Measurements from ENCODE around the gene SCO1. TPM values are rescaled to one million over a fixed set of nuclear protein-coding genes. Genes with fewer than 3 reads are reported as not detected.

The SCO1 gene
- total and polyA plus RNA-seq, 2 donors (not counting 3 experiments of a cell fraction or from before 2014, with no cell fraction given), result 11.9 to 30.8 TPM

- dilution Hi-C loops (cut with MboI; ENCODE audit: extremely low pct_ligation_motif_present, low sequenced_read_pairs) (no loop called here), intact Hi-C loops (cut with micrococcal nuclease) (no loop called here)
- Histone ChIP-seq H3K27me3 (ENCODE audit: control insufficient read depth in 2 of 2, insufficient read depth in 2 of 2, low read length in 2 of 2) (no peaks in the 10 kb centered on the region), H3K9ac (replicated peaks; ENCODE audit: extremely low read depth, insufficient read depth, low read length) (no peak overlapping the region), H3K36me3 (ENCODE audit: control insufficient read depth in 2 of 2, extremely low read depth in 1 of 2, insufficient read depth in 2 of 2, low read length in 2 of 2) (peaks cover 3 to 9% of the 10 kb centered on the region in 2 experiments), H3K9me1 (replicated peaks; ENCODE audit: control insufficient read depth, extremely low read depth, insufficient read depth, low read length) (no peaks in the 10 kb centered on the region), H2AFZ (ENCODE audit: low read depth, low read length) (no peak overlapping the region), H3K4me2 (ENCODE audit: insufficient read depth, low read length) (no peak overlapping the region), H3K4me1 (ENCODE audit: control insufficient read depth, extremely low read depth, insufficient read depth, low read length) (no peaks in the 10 kb centered on the region), H3K4me3 (replicated peaks in 1 of 3; ENCODE audit: insufficient read depth in 1 of 3, low read depth in 1 of 3, low read length in 3 of 3) (no peak overlapping the region), H3K79me2 (ENCODE audit: control insufficient read depth, insufficient read depth, low read length) (no peaks in the 10 kb centered on the region), H3K9me3 (replicated peaks; ENCODE audit: control insufficient read depth, insufficient read depth, low read length) (no peaks in the 10 kb centered on the region), H3K27ac (ENCODE audit: insufficient read depth, low read depth, low read length) (no peak overlapping the region), H4K20me1 (replicated peaks; ENCODE audit: control insufficient read depth, extremely low read depth, insufficient read depth, low read length) (no peaks in the 10 kb centered on the region)
- no TSS peak for BruUV-seq (replicated peaks)
- DNase-seq (ENCODE audit: low read depth, low spot score), result no peak
- CTCF ChIA-PET, result interaction anchor here (0.8 kb wide), 1 partner anchor 21 kb away, joined by 3 read pairs; no protein-coding TSS in a partner anchor
- no peak for FAIRE-seq
- POLR2A ChIA-PET, result no interaction called here
- TF ChIP-seq FOS (IDR thresholded peaks at IDR 0.05; ENCODE audit: borderline replicate concordance, insufficient read depth, low read length), result no peak
Observed at GRCh38 chr17:10716218-10716617, 18.9 kb upstream of the SCO1 start.

- Histone ChIP-seq H3K27ac (ENCODE audit: insufficient read depth, low read depth, low read length) (no peak overlapping the region), H3K9ac (replicated peaks; ENCODE audit: extremely low read depth, insufficient read depth, low read length) (no peak overlapping the region), H3K36me3 (ENCODE audit: control insufficient read depth in 2 of 2, extremely low read depth in 1 of 2, insufficient read depth in 2 of 2, low read length in 2 of 2) (peaks cover 8 to 15% of the 10 kb centered on the region in 2 experiments), H3K9me3 (replicated peaks; ENCODE audit: control insufficient read depth, insufficient read depth, low read length) (no peaks in the 10 kb centered on the region), H3K4me3 (replicated peaks in 1 of 3; ENCODE audit: insufficient read depth in 1 of 3, low read depth in 1 of 3, low read length in 3 of 3) (no peak overlapping the region), H3K4me2 (ENCODE audit: insufficient read depth, low read length) (no peak overlapping the region), H4K20me1 (replicated peaks; ENCODE audit: control insufficient read depth, extremely low read depth, insufficient read depth, low read length) (no peaks in the 10 kb centered on the region), H3K27me3 (ENCODE audit: control insufficient read depth in 2 of 2, insufficient read depth in 2 of 2, low read length in 2 of 2) (no peaks in the 10 kb centered on the region), H3K4me1 (ENCODE audit: control insufficient read depth, extremely low read depth, insufficient read depth, low read length) (no peaks in the 10 kb centered on the region), H2AFZ (ENCODE audit: low read depth, low read length) (no peak overlapping the region), H3K9me1 (replicated peaks; ENCODE audit: control insufficient read depth, extremely low read depth, insufficient read depth, low read length) (no peaks in the 10 kb centered on the region), H3K79me2 (ENCODE audit: control insufficient read depth, insufficient read depth, low read length) (no peaks in the 10 kb centered on the region)
- intact Hi-C loops (cut with micrococcal nuclease) (no loop called here), dilution Hi-C loops (cut with MboI; ENCODE audit: extremely low pct_ligation_motif_present, low sequenced_read_pairs) (no loop called here)
- DNase-seq (ENCODE audit: low read depth, low spot score) (no peak), FAIRE-seq (no peak)
- POLR2A ChIA-PET, result no interaction called here
- TF ChIP-seq POLR2A (IDR thresholded peaks at IDR 0.05; ENCODE audit: low read depth, low read length), result no peak
- TF ChIP-seq JUN (IDR thresholded peaks at IDR 0.05; ENCODE audit: borderline replicate concordance, insufficient read depth, insufficient read length, low read depth), result no peak
- no peak for TF ChIP-seq EZH2 (IDR thresholded peaks at IDR 0.05; ENCODE audit: borderline replicate concordance, low read depth, low read length, severe bottlenecking)
- TF ChIP-seq GATA2 (IDR thresholded peaks at IDR 0.05; ENCODE audit: insufficient read depth, insufficient read length, low read depth, low read length), result no peak
- TF ChIP-seq MYC (IDR thresholded peaks at IDR 0.05; ENCODE audit: low read depth, low read length), result no peak
- no peak for TF ChIP-seq POLR2AphosphoS5 (IDR thresholded peaks at IDR 0.05; ENCODE audit: insufficient read depth, low read depth, low read length)
- TF ChIP-seq FOS (IDR thresholded peaks at IDR 0.05; ENCODE audit: borderline replicate concordance, insufficient read depth, low read length), result no peak
- no peak for TF ChIP-seq CTCF (IDR thresholded peaks at IDR 0.05; ENCODE audit: extremely low read depth in 1 of 2, insufficient read depth in 1 of 2, low read depth in 1 of 2, low read length in 2 of 2)
- no TSS peak for BruUV-seq (replicated peaks)
- CTCF ChIA-PET, result no interaction called here
Observed at GRCh38 chr17:10713318-10713717, 16.0 kb upstream of the SCO1 start.
